Erythroblast (primary cell): ENCODE results near the gene HDAC4.

Experiments
- DNase-seq, 2 experiments: peaks; one replicate each; lab custom pipeline; 2025; lab: John Stamatoyannopoulos, UW
- GATA1 ChIP-seq: IDR thresholded peaks from 2 replicates; pipeline ENCODE4 v1.6.1; 2011; ENCODE audit warnings: low read depth, mild to moderate bottlenecking, control low read depth, low read length, moderate library complexity
- POLR2A ChIP-seq: IDR thresholded peaks from 2 replicates; pipeline ENCODE4 v1.6.1; 2011; ENCODE audit warnings: mild to moderate bottlenecking, low read length

The HDAC4 gene

DNA sequence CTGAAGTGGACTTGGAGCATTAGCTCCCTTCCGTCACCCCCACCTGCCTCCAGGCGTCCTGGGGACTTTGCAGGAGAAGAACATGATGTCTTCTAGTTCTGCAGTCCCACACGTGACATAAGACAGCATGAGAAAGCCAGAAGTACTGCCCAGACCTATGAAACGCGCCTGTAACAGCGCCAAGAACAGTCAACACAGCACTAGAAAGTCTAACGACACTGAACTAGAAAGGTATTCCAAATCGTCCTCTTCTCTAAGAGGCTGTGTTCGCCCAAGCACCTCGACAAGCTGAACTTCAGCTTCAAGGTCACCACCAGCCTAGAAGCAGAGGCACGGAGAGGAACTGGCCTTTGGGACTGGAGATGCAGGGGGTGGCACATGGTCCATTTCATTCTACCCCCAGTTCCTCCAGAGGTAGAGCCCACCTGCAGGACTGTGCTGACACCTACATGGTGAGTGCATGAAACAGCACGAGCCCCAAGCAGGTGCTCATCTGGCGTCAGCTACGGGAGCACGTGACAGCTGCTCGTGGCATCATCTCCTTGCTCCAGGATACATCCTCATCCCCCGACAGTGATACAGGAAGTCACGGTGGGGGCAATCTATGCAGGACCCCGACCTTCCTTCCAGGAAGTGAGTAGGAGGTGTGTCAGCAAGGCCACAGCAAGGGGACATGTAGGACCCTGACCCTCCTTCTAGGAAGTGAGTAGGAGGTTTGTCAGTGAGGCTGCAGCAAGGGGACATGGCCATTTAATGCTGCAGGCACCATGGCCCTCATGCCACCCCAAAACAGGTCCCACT, 3.7 kb downstream of the HDAC4 start:
- peak in 1 of 2 experiments; percentile 21 for DNase-seq
- TF ChIP-seq GATA1 (no peak), POLR2A (peak; percentile 24)

DNA sequence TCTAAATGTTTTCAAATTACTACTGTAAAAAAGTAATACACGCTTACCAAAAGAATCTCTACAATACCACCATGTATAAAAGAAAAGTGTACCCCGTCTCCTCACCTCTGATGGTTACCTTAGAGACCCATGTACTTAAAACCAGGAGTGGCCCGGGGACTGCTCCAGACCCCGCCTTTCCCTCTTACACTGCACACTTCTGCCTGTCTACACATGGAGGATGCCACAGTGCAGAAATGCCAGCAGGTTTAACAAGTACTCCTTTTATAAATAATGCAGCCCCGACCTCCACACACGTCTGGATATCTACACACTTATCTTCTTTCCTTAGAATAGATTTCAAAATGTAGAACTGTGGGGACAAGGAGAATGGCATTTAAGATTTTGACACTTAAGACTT, 5.3 kb downstream of the HDAC4 start:
- no peak for DNase-seq
- TF ChIP-seq POLR2A (no peak), GATA1 (no peak)

DNA sequence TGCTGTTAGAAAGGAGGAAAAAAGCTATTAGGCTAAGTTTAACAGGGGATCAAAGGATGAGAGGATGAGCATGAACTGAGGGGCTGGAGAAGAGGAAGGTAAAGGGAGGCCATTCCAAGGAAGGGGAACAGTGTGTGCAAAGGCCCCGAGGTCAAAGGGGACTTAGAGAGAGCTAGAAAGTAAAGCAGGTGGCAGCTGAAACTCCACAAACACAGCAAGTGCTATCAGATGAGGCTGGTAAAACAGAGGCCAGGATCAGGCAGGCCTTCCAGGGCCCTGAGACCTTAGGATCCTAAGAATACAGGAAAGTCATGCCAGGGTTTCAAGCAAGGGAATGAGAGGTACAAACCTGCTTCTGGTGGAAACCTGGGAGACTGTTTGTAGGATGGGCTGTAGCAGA, 5.8 kb downstream of the HDAC4 start:
- DNase-seq, result no peak
- no peak for TF ChIP-seq GATA1
- TF ChIP-seq POLR2A, result no peak

DNA sequence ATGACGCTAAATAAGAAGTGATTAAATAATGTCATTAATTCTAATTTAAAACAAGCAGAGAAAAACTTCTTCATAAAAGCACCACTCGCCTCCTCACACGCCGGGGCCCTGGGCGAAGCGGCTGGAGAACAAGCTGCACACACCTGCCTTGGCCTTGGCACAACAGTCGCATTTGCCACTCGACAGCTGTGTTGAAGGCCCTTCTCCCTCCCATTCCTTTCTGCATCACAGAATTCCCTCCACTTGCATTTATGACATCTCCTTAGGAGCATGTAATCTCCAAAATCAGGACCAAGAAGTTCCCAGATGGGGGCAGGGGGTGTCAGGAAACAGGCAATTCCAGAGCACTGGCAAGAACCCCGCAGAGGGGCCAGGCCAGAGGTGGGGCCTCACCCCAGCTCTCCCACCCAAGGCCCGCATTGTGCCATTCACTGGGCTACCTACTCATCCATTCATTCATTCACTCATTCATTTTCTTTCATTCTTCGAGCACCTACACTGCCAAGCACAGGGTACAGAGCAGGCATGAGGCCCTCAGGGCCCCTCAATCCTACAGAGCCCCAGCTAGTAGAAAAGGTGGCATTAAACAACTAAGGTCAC, 6.4 kb downstream of the HDAC4 start:
- no peak for TF ChIP-seq GATA1
- no peak for TF ChIP-seq POLR2A
- no peak for DNase-seq

DNA sequence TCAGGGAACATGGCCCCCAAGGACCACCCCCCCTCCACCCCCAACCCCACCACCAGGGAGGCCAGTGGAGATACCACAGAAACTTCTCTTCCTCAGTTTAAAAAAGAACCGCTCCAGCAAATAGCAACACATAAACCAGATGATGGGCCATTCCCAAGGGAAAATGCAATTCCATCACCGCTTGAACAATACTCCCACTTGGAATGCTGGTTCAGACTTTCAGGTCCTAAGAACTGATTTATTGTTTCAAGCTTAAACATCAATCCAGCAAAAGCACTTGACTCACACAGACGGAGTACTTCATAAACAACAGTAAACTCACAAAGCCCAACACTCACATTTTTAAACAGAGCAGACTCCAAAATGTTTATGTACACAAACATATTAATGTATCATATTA, 6.9 kb downstream of the HDAC4 start:
- no peak for DNase-seq
- TF ChIP-seq GATA1 (no peak), POLR2A (no peak)

DNA sequence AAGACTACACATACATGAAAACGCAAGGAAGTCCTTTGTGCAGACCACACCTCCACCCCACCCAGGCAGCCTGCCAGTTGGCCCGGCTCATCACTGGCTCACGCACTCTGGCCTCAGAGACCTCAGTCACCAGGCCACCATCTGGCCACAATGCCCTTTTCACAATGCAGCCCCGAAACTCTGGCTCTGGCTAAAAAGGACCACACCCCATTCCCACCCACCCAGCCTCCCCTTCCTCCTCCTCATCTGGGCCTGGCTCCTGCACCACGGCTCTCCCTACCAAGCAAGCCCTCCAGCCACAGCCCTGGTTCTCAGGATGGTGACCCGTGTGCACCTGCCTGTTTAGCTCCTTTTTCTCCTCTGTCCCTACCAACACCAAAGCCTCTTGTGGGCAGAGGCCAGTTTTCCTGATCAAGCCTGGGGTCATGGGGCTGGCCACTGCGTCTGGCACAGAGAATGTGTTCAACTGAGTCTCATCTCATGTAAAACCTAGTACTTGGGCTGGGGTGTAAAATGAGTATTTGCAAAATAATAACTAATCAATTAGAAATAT, 7.4 kb downstream of the HDAC4 start:
- no peak for TF ChIP-seq POLR2A
- TF ChIP-seq GATA1, result no peak
- DNase-seq, result peak; percentile 58 to 62

DNA sequence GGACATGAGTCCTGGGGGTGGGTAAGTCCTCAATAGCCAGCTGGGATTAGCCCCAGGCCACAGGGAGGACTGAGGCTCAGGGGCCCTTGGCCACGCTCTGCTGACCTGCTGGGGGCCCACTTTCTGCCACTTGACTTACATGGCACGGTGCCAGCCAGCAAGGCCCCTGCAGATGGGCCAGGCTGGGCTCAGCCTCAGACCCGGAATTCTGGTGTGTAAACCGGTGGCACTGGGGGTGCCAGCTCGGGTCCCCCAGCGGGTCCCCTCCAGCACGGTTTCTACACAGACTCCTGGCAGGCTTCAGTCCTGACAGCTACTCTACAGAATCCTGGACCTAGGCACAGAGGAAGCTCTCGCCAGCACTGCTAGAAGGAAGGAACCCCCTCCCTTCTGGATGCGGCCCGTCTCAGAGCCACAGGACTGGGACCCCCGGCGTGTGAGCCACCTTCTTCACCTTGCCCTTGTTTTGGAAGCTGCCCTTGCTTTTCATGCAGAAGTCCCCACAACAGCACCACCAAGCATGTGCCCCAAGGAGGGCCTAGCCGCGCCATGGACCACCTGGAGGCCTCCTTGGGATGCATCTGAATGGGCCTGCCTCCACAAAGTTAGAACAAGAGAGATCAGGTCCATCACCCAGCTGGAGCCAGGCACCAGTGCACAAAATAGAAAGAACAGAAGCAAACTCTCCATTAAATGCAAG, 8.0 kb downstream of the HDAC4 start:
- DNase-seq, result no peak
- no peak for TF ChIP-seq POLR2A
- TF ChIP-seq GATA1, result no peak

DNA sequence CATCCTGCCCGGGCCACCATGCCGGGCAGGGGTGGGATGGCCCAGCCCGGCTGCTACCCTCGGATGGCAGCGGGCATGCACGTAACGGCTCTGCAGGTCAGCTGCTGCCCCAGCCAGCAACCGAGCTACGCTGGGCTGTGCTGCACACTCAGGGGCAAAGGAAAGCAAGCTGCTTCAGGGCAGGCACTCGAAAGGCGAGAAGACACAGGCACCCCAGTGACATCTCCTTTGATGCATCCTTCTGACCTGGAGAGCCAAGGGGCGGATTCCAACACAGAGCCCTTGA, 8.8 kb downstream of the HDAC4 start:
- TF ChIP-seq GATA1 (no peak), POLR2A (no peak)
- DNase-seq, result no peak

DNA sequence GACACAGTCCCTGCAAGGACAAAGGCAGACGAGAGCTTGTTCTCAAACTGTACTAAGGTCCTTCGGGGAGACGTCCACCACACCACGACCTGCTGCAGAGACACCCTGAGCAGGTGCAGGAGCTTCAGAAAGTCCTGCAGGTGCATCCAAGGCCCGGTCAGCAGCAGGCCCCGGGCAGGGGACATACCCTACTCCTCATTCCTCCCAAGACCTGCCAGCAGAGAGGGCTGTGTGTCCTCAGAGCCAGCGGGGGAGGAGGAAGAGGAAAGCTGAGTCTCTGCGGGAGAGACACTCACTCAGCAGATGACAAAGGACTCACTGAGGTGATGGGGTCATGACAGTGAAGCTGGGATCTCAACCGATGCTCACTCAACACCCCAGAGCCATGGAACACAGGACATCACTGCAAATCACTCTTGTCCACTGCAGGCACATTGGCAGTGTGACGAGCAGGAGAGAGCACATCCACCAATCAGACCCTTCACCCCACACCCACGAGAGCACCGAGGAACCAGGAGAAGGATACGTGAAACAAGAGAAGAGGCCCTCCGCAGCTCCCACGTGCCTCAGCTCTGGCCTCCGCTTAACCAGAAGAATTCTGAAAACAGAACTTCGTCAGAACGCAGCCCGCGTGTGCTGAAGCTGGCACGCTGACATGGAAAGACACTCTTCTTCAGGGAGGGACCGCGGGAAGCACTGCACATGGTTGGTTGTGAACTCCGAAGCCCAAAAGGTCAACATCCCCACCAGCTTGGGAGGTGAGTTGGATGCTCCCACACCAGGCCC, 9.3 kb downstream of the HDAC4 start:
- no peak for DNase-seq
- TF ChIP-seq POLR2A (no peak), GATA1 (no peak)

DNA sequence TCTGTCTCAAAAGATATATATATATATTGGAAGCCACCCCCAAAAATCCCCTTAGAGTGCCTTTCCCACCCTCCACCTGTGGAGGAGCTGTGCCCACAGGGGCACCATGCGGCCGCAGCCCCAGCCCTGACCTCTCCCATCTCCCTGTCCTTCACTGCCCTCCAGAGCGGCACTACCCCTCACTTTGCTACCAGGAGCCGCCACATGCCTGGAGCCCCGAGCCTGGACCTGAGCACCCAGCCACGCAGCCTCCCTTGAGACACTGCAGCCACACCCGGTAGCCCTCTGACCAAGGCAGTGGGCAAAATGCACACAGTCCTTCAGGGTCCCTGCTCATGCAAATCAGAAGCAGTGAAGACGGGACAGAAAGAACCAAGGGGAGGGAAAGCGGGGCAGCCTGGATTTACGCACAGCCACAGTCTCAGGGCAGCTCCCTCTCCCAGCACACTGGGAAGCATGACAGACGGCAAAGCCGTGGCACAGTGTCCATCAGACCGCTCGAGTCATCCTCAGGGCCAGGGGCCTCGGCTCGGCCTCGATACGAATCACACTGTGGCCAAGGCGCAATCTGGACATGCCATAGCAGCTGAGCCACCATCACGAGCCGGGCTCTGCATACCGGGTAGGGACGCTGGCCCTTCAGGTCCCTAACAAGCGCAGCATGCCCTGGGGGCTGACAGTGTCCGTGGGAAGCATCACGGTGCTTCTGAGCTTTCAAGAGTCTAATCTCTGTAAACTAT, 10.1 kb downstream of the HDAC4 start:
- DNase-seq, result no peak
- TF ChIP-seq GATA1 (no peak), POLR2A (no peak)

DNA sequence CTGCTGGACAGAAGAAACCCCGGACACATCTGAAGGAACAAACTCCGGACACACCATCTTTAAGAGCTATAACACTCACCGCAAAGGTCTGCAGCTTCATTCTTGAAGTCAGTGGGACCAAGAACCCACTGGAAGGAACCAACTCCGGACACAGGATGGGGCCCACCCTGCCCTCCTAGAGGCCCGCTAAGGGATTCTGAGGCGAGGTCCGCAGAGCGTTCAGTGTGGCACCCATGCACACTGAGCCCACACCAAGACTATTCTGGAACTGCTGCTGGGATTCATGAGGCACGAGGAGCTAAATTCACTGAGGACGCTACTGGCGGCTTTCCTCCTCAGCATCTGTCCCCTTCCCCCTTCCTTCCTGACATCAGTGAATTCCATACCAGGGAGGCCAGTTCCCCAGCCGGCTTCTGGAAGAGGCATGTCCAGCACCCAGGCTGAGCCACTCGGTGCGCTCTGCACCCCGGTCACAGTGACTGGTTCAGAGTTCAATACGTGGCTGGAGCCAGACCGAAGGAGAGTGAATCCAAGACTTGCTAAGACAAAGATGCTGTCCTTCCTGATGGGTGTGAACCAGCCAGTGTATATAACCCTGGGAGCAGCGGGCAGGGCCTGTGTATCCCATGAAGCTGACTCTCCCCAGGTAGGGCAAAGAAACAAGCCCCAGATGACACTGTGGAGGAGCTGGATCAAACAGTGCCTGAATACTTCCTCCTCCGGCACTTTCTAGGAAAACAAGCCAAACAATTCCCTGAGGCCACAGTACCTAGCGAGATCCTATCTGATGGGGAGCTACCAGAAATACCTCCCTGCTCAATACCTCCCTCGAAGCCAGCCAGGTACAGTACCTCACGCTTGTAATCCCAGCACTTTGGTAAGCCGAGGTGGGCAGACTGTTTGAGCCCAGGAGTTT, 11.1 kb downstream of the HDAC4 start:
- no peak for TF ChIP-seq GATA1

DNA sequence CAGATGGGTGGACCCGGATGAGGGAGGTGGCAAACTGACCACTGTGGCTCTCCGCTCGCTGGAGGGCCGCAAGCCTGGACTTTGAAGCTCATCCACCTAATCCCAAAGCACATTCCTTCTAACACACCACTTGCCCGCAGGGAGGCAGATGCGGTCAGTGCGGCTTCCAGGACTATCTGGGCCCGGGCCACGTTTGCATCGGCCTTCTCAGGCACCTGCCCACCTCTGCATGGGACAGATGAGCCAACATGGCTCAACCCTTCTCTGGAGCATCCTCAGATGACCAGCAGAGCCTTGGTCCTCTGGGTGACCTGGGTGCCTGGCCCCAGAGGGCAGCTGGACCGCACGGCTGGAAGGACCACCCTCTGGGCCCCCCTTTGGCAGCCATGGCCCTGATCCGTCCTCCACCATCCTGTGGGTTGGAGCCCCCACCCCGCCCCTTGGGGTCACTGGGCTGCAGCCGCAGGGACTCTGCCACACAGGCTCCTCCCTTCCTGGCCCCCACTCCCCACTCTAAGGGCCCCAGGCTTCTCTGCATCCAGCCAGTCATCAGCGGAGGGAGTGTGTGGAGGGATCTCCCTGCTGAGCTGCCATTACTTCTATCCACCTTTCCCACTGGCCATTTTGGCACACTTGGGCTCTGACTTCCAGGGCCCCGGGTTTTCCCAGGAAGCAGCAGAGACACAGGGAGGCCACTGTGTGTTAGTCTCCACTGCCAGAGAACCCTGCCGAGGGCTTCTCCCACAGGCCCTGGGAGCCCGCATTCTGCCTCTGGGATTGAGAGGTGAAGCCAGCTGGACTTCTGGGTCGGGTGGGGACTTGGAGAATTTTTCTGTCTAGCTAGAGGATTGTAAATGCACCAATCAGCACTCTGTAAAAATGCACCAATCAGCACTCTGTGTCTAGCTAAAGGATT, 12.3 kb downstream of the HDAC4 start:
- DNase-seq, result no peak

More for the DNA sequence above, 11.1 kb downstream of the HDAC4 start:
- no peak for DNase-seq

More for the DNA sequence above, 12.3 kb downstream of the HDAC4 start:
- TF ChIP-seq GATA1 (no peak), POLR2A (no peak)
